Astrocyte (in vitro differentiated cells and primary cell): ENCODE results near the gene C12orf43. TPM values are rescaled to one million over a fixed set of nuclear protein-coding genes. Genes with fewer than 3 reads are reported as not detected.

ENCODE experiments used
- DNase-seq: peaks from one replicate; pipeline ENCODE4 v3.0.0-alpha.2; 2010; ENCODE audit warnings: low read depth
- FAIRE-seq: peaks from 2 replicates; lab custom pipeline; 2011; peaks lifted over from hg19 to GRCh38; lab: Jason Lieb, UNC
- H2AFZ ChIP-seq: 2 replicates; pipeline ENCODE4 v1.6.0; 2012; ENCODE audit warnings: low read depth, low read length, inconsistent platforms
- H3K27ac ChIP-seq: 2 replicates; pipeline ENCODE4 v1.5.1; 2011; ENCODE audit warnings: low read depth, low read length, inconsistent platforms
- H3K27me3 ChIP-seq: 2 replicates; pipeline ENCODE4 v1.6.0; 2011; ENCODE audit warnings: low read length, inconsistent platforms; ENCODE audit not compliant: insufficient read depth
- H3K36me3 ChIP-seq: 2 replicates; pipeline ENCODE4 v1.5.1; 2011; ENCODE audit warnings: low read length, inconsistent platforms; ENCODE audit not compliant: insufficient read depth
- H3K4me1 ChIP-seq: 2 replicates; pipeline ENCODE4 v1.5.1; 2011; ENCODE audit warnings: low read length, inconsistent platforms; ENCODE audit not compliant: insufficient read depth
- H3K4me2 ChIP-seq: 2 replicates; pipeline ENCODE4 v1.6.0; 2012; ENCODE audit warnings: low read length, inconsistent platforms
- H3K4me3 ChIP-seq: 2 replicates; pipeline ENCODE4 v1.5.1; 2011; ENCODE audit warnings: low read depth, mild to moderate bottlenecking, low read length, inconsistent platforms; ENCODE audit not compliant: insufficient read depth
- H3K79me2 ChIP-seq: 2 replicates; pipeline ENCODE4 v1.6.0; 2012; ENCODE audit warnings: mild to moderate bottlenecking, low read length, inconsistent platforms; ENCODE audit not compliant: insufficient read depth
- H3K9ac ChIP-seq: 2 replicates; pipeline ENCODE4 v1.6.0; 2012; ENCODE audit warnings: mild to moderate bottlenecking, low read length, inconsistent platforms
- H3K9me3 ChIP-seq: 2 replicates; pipeline ENCODE4 v1.5.1; 2012; ENCODE audit warnings: low read depth, mild to moderate bottlenecking, low read length, inconsistent platforms; ENCODE audit not compliant: insufficient read depth
- H4K20me1 ChIP-seq: 2 replicates; pipeline ENCODE4 v1.6.0; 2012; ENCODE audit warnings: low read length, inconsistent platforms; ENCODE audit not compliant: insufficient read depth
- H3K27ac Mint-ChIP-seq: one replicate; pipeline ENCODE4 v1.8.0; 2021; ENCODE audit warnings: mild to moderate bottlenecking, mixed read lengths; ENCODE audit not compliant: unreplicated experiment
- H3K27me3 Mint-ChIP-seq: one replicate; pipeline ENCODE4 v1.8.0; 2021; ENCODE audit warnings: low read depth, mixed read lengths; ENCODE audit not compliant: unreplicated experiment
- H3K36me3 Mint-ChIP-seq: one replicate; pipeline ENCODE4 v1.8.0; 2021; ENCODE audit warnings: low read depth, mixed read lengths; ENCODE audit not compliant: unreplicated experiment
- H3K4me1 Mint-ChIP-seq: one replicate; pipeline ENCODE4 v1.8.0; 2021; ENCODE audit warnings: low read depth, mixed read lengths; ENCODE audit not compliant: unreplicated experiment
- H3K4me3 Mint-ChIP-seq: one replicate; pipeline ENCODE4 v1.8.0; 2021; ENCODE audit warnings: mild to moderate bottlenecking, moderate library complexity, mixed read lengths; ENCODE audit not compliant: unreplicated experiment
- H3K9me3 Mint-ChIP-seq: one replicate; pipeline ENCODE4 v1.8.0; 2021; ENCODE audit warnings: mild to moderate bottlenecking, mixed read lengths; ENCODE audit not compliant: unreplicated experiment
- EZH2 ChIP-seq: IDR thresholded peaks from 2 replicates; pipeline ENCODE4 v1.6.1; 2012; ENCODE audit warnings: mild to moderate bottlenecking, low read length, inconsistent platforms; ENCODE audit not compliant: insufficient read depth
- total RNA-seq: library from RNA; stranded (reverse); gene quantifications from 2 replicates; pipeline ENCODE4 v1.2.1, GENCODE V29; 2021
- TF ChIP-seq, protein P1 (sequence below): IDR thresholded peaks from 2 replicates; pipeline ENCODE4 v1.5.1; 2011; ENCODE audit warnings: low read depth, mild to moderate bottlenecking, inconsistent platforms, low read length, moderate library complexity; ENCODE audit not compliant: insufficient read depth

The C12orf43 gene
- total RNA-seq, 1 donor from 2014 or later: 16.2 TPM

GRCh38 chr12:121030576-121031212 is 14.4 kb upstream of the C12orf43 start:
- Histone ChIP-seq H3K27me3 (peaks cover 6% of the 10 kb centered on the region), H4K20me1 (no peaks in the 10 kb centered on the region), H3K4me1 (peaks cover 6% of the 10 kb centered on the region), H3K27ac (no peak overlapping the region), H3K79me2 (no peaks in the 10 kb centered on the region), H3K36me3 (no peaks in the 10 kb centered on the region), H3K4me2 (no peak overlapping the region), H3K4me3 (no peak overlapping the region), H3K9me3 (no peaks in the 10 kb centered on the region), H2AFZ (no peak overlapping the region), H3K9ac (no peak overlapping the region)
- DNase-seq (no peak), FAIRE-seq (no peak)
- Mint-ChIP-seq H3K4me1 (peaks cover 9% of the 10 kb centered on the region), H3K27ac (no peak overlapping the region), H3K27me3 (peaks cover 11% of the 10 kb centered on the region), H3K9me3 (peaks cover 2% of the 10 kb centered on the region), H3K4me3 (no peak overlapping the region), H3K36me3 (no peaks in the 10 kb centered on the region)
- no peak for TF ChIP-seq EZH2
- TF ChIP-seq, protein P1, sequence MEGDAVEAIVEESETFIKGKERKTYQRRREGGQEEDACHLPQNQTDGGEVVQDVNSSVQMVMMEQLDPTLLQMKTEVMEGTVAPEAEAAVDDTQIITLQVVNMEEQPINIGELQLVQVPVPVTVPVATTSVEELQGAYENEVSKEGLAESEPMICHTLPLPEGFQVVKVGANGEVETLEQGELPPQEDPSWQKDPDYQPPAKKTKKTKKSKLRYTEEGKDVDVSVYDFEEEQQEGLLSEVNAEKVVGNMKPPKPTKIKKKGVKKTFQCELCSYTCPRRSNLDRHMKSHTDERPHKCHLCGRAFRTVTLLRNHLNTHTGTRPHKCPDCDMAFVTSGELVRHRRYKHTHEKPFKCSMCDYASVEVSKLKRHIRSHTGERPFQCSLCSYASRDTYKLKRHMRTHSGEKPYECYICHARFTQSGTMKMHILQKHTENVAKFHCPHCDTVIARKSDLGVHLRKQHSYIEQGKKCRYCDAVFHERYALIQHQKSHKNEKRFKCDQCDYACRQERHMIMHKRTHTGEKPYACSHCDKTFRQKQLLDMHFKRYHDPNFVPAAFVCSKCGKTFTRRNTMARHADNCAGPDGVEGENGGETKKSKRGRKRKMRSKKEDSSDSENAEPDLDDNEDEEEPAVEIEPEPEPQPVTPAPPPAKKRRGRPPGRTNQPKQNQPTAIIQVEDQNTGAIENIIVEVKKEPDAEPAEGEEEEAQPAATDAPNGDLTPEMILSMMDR: no peak

GRCh38 chr12:121026274-121027045 is 10.2 kb upstream of the C12orf43 start:
- Mint-ChIP-seq H3K4me1 (no peaks in the 10 kb centered on the region), H3K9me3 (peaks cover 2% of the 10 kb centered on the region), H3K4me3 (no peak overlapping the region), H3K27ac (no peak overlapping the region), H3K36me3 (no peaks in the 10 kb centered on the region), H3K27me3 (peaks cover 12% of the 10 kb centered on the region)
- H3K4me2 ChIP-seq: no peak overlapping the region
- TF ChIP-seq EZH2: no peak
- TF ChIP-seq, protein P1: peak; percentile 16
- no peaks in the 10 kb centered on the region for H3K4me1 ChIP-seq
- FAIRE-seq (no peak), DNase-seq (no peak)
- H3K9ac ChIP-seq: no peak overlapping the region
- H4K20me1 ChIP-seq: no peaks in the 10 kb centered on the region
- no peak overlapping the region for H3K4me3 ChIP-seq
- H3K27ac ChIP-seq: no peak overlapping the region
- H3K79me2 ChIP-seq: no peaks in the 10 kb centered on the region
- no peak overlapping the region for H2AFZ ChIP-seq
- H3K27me3 ChIP-seq: peaks cover 6% of the 10 kb centered on the region
- no peaks in the 10 kb centered on the region for H3K36me3 ChIP-seq
- H3K9me3 ChIP-seq: no peaks in the 10 kb centered on the region
